HepG2 (cell line): ENCODE data around the gene ERCC6. TPM values are rescaled to one million over a fixed set of nuclear protein-coding genes. Genes with fewer than 3 reads are reported as not detected.

Experiments used
- BRD4 ChIP-seq: sonication (generic); formaldehyde crosslinking; IDR thresholded peaks from 2 replicates; pipeline ENCODE4 v1.4.0; 2020; ENCODE audit warnings: missing genetic modification reagents
- DPF2 ChIP-seq: sonication (generic); formaldehyde crosslinking; IDR thresholded peaks from 2 replicates; pipeline ENCODE4 v1.4.0; 2020; ENCODE audit warnings: mild to moderate bottlenecking, low read depth, missing genetic modification reagents, borderline replicate concordance
- FUBP1 ChIP-seq: sonication (generic); formaldehyde crosslinking; IDR thresholded peaks from 2 replicates; pipeline ENCODE4 v1.5.1; 2020; ENCODE audit warnings: missing genetic modification reagents, mild to moderate bottlenecking, borderline replicate concordance
- IKZF4 ChIP-seq: sonication (generic); formaldehyde crosslinking; IDR thresholded peaks from 2 replicates; pipeline ENCODE4 v1.5.1; 2020; ENCODE audit warnings: borderline replicate concordance, mild to moderate bottlenecking, low read depth, missing genetic modification reagents; ENCODE audit errors: not compliant biosample characterization
- ISL2 ChIP-seq: sonication (generic); formaldehyde crosslinking; IDR thresholded peaks from 2 replicates; pipeline ENCODE4 v1.5.0; 2020; ENCODE audit warnings: missing genetic modification reagents
- MYC ChIP-seq: sonication (generic); formaldehyde crosslinking; IDR thresholded peaks from 2 replicates; pipeline ENCODE4 v1.9.0; 2021; ENCODE audit warnings: missing genetic modification reagents, borderline replicate concordance
- PCBP1 ChIP-seq: fragments of 200-400 bp; formaldehyde crosslinking; IDR thresholded peaks from 2 replicates; pipeline ENCODE4 v1.6.1; 2017; ENCODE audit warnings: mild to moderate bottlenecking, low read depth, low read length, borderline replicate concordance
- RNF219 ChIP-seq: sonication (generic); formaldehyde crosslinking; IDR thresholded peaks from 2 replicates; pipeline ENCODE4 v1.5.0; 2020; ENCODE audit warnings: mild to moderate bottlenecking, missing genetic modification reagents
- TAF1 ChIP-seq: sonication (generic); formaldehyde crosslinking; IDR thresholded peaks from 2 replicates; pipeline ENCODE4 v1.4.0; 2020; ENCODE audit warnings: missing genetic modification reagents
- ZNF484 ChIP-seq: sonication (generic); formaldehyde crosslinking; IDR thresholded peaks from 2 replicates; pipeline ENCODE4 v1.5.1; 2020; ENCODE audit warnings: mild to moderate bottlenecking, low read depth, missing genetic modification reagents, borderline replicate concordance
- ZNF503 ChIP-seq: sonication (generic); formaldehyde crosslinking; IDR thresholded peaks from 2 replicates; pipeline ENCODE4 v1.4.0; 2020; ENCODE audit warnings: missing genetic modification reagents
- ZNF549 ChIP-seq: sonication (generic); formaldehyde crosslinking; IDR thresholded peaks from 2 replicates; pipeline ENCODE4 v1.5.0; 2020; ENCODE audit warnings: missing genetic modification reagents
- ZNF567 ChIP-seq: sonication (generic); formaldehyde crosslinking; IDR thresholded peaks from 2 replicates; pipeline ENCODE4 v1.8.1; 2023; ENCODE audit warnings: mild to moderate bottlenecking, missing genetic modification reagents, borderline replicate concordance
- polyA plus RNA-seq, 8 experiments: library from polyadenylated mRNA; depleted of rRNA in 3 of 8; stranded (reverse) in 7 of 8; unstranded in 1 of 8; fragments of >200 nt; fragmentation: Illumina TruSeq in 4 of 8; extraction: Trizol in 4 of 8; gene quantifications; 2 replicates each; pipeline versions ENCODE4 v1.2.1 to v1.2.3, GENCODE V29; 2011 to 2016; ENCODE audit warnings: low read depth in 4 of 8, missing spikeins in 1 of 8, mixed read lengths in 1 of 8; ENCODE audit not compliant: insufficient read depth in 1 of 8
- total RNA-seq, 5 experiments: library from RNA; depleted of rRNA; stranded (reverse); fragments of >200 nt; fragmentation: Illumina TruSeq; extraction: Trizol; gene quantifications; 2 replicates each; pipeline ENCODE4 v1.2.3, GENCODE V29; 2016; ENCODE audit warnings: low read depth in 1 of 5
- TF ChIP-seq, protein P1 (sequence below), 2 experiments: fragments of 450-650 bp in 1 of 2; sonication (generic) in 1 of 2; formaldehyde crosslinking; IDR thresholded peaks; 2 replicates each; pipeline versions ENCODE4 v1.5.0 to v1.8.0; 2020 to 2022; ENCODE audit warnings: mild to moderate bottlenecking in 1 of 2, missing genetic modification reagents in 1 of 2
- TF ChIP-seq, protein P2 (sequence below), 2 experiments: IDR thresholded peaks; 2 replicates each; pipeline ENCODE4 v1.6.1; 2011 to 2012; ENCODE audit warnings: low read length in 2 of 2, borderline replicate concordance in 1 of 2, low read depth in 1 of 2, mild to moderate bottlenecking in 1 of 2, moderate library complexity in 1 of 2

Gene ERCC6
- total and polyA plus RNA-seq, 2 of the 13 experiments (the other 11 are each of a cell fraction or from before 2014, with no cell fraction given) = 5.1 to 9.8 TPM

- TF ChIP-seq, protein P1, sequence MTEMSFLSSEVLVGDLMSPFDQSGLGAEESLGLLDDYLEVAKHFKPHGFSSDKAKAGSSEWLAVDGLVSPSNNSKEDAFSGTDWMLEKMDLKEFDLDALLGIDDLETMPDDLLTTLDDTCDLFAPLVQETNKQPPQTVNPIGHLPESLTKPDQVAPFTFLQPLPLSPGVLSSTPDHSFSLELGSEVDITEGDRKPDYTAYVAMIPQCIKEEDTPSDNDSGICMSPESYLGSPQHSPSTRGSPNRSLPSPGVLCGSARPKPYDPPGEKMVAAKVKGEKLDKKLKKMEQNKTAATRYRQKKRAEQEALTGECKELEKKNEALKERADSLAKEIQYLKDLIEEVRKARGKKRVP (CRISPR knock-in tag; IDR thresholded peaks at IDR 0.05) = 0 out of 4 replicates have a peak, but pooled peaks of 1 of the 2 experiments have one; percentile 40
- TF ChIP-seq FUBP1 (CRISPR knock-in tag) (0 out of 2 replicates have a peak, but pooled peaks have one; percentile 34), PCBP1 (no peak), ZNF503 (CRISPR knock-in tag) (peak; percentile 69; the same call in 1 of the 2 replicates), ZNF484 (CRISPR knock-in tag) (no peak; the same call in 1 of the 2 replicates), TAF1 (CRISPR knock-in tag) (peak; percentile 74; the same call in 1 of the 2 replicates), BRD4 (CRISPR knock-in tag) (peak; percentile 56; the same call in 1 of the 2 replicates), ZNF549 (CRISPR knock-in tag) (no peak), DPF2 (no peak), MYC (CRISPR knock-in tag) (no peak; the same call in 1 of the 2 replicates), IKZF4 (CRISPR knock-in tag) (no peak), ISL2 (CRISPR knock-in tag) (peak; percentile 57; the same call in 1 of the 2 replicates), ZNF567 (0 out of 2 replicates have a peak, but pooled peaks have one; percentile 75), RNF219 (0 out of 2 replicates have a peak, but pooled peaks have one; percentile 66)
- TF ChIP-seq, protein P2, sequence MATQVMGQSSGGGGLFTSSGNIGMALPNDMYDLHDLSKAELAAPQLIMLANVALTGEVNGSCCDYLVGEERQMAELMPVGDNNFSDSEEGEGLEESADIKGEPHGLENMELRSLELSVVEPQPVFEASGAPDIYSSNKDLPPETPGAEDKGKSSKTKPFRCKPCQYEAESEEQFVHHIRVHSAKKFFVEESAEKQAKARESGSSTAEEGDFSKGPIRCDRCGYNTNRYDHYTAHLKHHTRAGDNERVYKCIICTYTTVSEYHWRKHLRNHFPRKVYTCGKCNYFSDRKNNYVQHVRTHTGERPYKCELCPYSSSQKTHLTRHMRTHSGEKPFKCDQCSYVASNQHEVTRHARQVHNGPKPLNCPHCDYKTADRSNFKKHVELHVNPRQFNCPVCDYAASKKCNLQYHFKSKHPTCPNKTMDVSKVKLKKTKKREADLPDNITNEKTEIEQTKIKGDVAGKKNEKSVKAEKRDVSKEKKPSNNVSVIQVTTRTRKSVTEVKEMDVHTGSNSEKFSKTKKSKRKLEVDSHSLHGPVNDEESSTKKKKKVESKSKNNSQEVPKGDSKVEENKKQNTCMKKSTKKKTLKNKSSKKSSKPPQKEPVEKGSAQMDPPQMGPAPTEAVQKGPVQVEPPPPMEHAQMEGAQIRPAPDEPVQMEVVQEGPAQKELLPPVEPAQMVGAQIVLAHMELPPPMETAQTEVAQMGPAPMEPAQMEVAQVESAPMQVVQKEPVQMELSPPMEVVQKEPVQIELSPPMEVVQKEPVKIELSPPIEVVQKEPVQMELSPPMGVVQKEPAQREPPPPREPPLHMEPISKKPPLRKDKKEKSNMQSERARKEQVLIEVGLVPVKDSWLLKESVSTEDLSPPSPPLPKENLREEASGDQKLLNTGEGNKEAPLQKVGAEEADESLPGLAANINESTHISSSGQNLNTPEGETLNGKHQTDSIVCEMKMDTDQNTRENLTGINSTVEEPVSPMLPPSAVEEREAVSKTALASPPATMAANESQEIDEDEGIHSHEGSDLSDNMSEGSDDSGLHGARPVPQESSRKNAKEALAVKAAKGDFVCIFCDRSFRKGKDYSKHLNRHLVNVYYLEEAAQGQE (IDR thresholded peaks at IDR 0.05; ENCODE audit: borderline replicate concordance in 1 of 2, low read depth in 1 of 2, low read length in 2 of 2) = peak in 1 of 2 experiments; percentile 32; a peak in 1 of 4 replicates
Measured at GRCh38 chr10:49538381-49539319, at the start of gene ERCC6 (continued).
